AG09309 (cell line): ENCODE results near the gene PP2D1.

Experiments used
- DNase-seq: peaks from one replicate; pipeline ENCODE4 v3.0.0-alpha.2; 2010; ENCODE audit warnings: low read depth
- H3K4me3 ChIP-seq: 2 replicates; pipeline ENCODE4 v1.5.1; 2011; ENCODE audit warnings: mild to moderate bottlenecking, low read depth, low read length, moderate library complexity; ENCODE audit not compliant: control insufficient read depth
- TF ChIP-seq, protein P1 (sequence below): IDR thresholded peaks from 2 replicates; pipeline ENCODE4 v1.5.1; 2011; ENCODE audit warnings: mild to moderate bottlenecking, low read depth, low read length, inconsistent platforms; ENCODE audit not compliant: insufficient read depth, control insufficient read depth; ENCODE audit errors: missing control alignments

PP2D1 gene, protein sequence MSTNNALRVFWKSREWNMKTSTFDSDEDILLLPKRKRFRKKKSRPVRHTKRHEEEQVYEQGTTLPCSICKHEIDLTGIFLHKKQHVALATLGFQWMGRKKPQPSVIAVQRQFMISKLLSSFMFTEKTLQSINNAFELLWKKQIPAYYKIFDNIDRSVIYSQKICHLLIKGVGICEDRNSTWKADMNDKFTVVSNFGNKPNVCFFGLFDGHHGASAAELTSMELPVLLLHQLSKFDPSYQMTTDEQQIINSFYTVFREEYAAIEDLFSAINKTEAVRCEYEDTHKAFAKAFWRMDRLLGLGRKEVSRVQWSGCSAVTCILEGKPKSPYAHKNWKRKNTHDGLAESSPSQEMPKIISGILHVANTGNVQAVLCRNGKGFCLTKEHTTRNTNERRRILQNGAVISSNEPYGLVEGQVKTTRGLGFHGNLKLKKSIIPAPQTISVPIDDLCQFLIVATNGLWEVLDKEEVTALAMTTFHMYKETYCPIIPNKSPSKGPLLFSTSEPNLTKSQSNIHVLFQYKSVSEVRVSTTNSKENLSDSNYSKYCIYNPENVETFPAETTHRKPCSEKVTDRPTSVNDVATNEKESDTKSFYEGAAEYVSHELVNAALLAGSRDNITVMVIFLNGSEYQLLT

DNA sequence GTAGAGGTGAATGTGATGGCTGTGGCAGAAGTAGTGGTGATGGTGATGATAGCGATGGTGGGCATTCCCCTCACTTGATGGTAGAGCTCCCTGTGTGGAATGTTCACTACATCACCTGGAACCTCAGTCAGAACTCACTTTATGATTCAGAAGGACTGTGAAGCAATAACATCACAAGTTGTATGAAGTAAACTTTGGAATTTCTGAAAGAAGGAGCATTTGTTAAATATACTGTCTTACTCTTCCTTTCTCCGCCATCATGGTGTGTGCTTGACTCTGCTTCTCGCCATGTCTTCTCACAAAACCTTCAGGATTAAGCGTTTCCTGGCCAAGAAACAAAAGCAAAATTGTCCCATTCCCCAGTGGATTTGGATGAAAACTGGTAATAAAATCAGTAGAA lies at the start of gene PP2D1:
Gene PP2D1, minus strand, starts transcription at position 101 of the 400 bp plus-strand sequence. CDS start 192 bp downstream, outside the sequence.
- no peak for DNase-seq
- no peak within 1 kb of the TSS for H3K4me3 ChIP-seq
- TF ChIP-seq, protein P1, sequence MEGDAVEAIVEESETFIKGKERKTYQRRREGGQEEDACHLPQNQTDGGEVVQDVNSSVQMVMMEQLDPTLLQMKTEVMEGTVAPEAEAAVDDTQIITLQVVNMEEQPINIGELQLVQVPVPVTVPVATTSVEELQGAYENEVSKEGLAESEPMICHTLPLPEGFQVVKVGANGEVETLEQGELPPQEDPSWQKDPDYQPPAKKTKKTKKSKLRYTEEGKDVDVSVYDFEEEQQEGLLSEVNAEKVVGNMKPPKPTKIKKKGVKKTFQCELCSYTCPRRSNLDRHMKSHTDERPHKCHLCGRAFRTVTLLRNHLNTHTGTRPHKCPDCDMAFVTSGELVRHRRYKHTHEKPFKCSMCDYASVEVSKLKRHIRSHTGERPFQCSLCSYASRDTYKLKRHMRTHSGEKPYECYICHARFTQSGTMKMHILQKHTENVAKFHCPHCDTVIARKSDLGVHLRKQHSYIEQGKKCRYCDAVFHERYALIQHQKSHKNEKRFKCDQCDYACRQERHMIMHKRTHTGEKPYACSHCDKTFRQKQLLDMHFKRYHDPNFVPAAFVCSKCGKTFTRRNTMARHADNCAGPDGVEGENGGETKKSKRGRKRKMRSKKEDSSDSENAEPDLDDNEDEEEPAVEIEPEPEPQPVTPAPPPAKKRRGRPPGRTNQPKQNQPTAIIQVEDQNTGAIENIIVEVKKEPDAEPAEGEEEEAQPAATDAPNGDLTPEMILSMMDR = no peak

DNA sequence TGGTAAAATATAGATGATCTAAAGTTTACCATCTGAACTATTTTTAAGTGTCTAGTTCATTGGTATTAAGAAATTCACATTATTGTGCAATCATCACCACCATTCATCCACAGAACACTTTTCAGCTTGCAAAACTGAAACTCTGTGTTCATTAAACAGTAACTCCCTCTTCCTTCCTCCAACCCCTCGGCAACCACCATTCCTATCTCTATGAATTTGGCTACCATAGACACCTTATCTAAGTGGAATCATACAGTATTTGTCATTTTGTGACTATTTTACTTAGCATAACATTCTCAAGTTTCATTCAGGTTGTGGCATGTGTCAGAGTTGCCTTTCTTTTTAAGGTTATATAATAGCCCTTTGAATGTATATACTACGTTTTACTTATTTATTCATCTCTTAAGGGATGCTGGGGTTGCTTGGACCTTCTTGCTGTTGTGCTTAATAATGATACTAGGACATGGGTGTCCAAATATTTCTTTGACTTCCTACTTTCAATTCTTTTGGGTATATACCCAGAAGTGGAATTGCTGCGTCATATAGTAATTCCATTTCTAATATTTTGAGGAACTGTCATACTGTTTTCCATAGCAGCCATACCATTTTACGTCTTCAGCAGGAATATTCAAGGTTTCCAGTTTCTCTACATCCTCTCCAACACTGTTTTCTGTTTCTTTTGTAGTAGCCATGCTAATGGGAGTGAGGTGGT lies 49.1 kb upstream of the PP2D1 start:
- TF ChIP-seq, protein P1 = no peak
- no peak for DNase-seq
- no peak overlapping the region for H3K4me3 ChIP-seq

DNA sequence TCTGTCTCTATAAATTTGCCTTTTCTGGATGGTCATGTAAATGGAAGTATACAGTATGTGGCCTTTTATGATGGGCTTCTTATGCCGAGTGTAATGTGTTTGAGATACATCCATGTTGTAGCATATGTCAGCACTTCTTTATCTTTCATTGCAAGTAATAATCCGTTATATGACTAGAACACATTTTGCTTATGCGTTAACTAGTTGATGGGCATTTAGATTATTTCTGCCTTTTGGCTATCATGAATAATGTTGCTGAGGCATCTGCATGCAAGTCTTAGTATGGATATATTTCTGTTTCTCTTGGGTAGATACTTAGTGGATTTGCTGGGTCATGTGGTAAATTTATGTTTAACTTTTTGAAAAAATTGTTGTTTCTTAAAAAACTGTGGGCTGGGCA lies 47.9 kb upstream of the PP2D1 start:
- no peak for DNase-seq
- TF ChIP-seq, protein P1 = no peak
- no peak overlapping the region for H3K4me3 ChIP-seq

DNA sequence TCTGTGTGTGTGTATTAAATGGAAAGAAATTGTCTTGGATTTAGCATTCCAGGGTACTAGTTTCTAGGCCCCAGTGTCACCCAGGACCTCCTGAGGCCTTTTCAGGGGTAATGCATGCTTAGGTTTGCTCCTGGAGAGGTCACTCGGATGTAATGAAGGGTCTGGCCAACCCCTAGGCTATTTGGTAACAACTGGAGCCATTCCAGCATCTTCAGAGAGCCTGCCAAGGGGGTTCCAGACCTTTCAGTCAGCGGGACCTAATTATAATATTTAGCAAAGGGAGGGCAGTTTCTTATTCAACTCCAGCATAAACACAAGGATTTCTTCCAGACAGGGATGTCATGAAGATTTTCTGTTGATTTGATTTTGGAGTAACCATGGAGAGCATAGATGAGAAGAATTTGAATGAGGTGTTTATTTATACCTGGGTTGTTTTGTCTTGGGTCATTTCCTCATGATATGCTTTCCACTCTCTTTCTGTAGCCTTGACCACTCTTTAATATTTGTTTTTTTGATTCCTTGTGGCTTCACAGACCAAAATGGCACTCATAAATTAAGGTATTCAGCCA lies 45.6 kb upstream of the PP2D1 start:
- no peak overlapping the region for H3K4me3 ChIP-seq
- no peak for DNase-seq
- TF ChIP-seq, protein P1 = no peak

DNA sequence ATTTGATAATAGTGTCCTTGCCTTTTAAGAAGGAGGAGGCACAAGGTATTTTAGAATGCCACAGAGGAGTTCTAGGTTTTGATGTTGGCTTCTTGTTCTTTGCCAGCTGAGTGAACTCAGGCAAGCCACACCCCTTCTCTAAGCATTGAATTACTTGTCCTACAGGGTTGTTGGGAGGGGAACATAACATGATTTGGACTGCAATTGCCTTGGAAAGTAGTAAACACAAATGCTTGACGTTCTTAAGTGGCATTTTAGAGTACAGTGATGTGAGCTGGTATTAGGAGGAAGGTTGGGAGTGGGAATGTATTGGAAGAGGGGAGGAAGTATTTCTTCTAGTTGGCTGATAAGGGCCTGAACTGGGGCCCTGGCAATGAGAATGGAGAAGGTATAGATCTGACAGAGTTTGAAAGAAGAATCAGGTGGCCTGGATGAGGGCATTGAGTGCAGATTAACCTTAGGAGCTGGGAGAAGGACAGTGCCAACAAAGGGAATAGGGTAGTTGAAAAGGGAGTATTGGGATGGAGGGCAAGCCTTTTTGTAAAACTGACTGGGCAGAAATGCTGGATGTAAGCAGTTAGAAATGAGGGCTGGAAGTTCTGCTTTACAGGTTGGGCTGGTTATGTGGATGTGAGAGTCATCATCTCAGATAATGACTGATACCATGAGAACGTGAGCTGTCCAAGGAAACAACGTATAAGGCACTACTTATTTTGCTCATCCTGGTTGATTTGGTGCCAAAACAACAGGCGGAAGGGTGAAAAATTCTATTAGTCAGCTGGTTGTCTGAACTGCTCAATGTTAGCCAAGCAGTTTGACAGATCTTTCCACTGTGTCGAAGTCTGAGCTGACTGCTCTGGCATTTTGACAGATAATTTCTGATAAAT lies 44.9 kb upstream of the PP2D1 start:
- DNase-seq = no peak
- H3K4me3 ChIP-seq = no peak overlapping the region
- TF ChIP-seq, protein P1 = no peak
